NCI-H1417 (cell line): ENCODE results near the gene KIAA0513.

Experiments
- DNase-seq, 3 experiments: peaks; one replicate each; lab custom pipeline; 2025; lab: John Stamatoyannopoulos, UW

The KIAA0513 gene

DNA sequence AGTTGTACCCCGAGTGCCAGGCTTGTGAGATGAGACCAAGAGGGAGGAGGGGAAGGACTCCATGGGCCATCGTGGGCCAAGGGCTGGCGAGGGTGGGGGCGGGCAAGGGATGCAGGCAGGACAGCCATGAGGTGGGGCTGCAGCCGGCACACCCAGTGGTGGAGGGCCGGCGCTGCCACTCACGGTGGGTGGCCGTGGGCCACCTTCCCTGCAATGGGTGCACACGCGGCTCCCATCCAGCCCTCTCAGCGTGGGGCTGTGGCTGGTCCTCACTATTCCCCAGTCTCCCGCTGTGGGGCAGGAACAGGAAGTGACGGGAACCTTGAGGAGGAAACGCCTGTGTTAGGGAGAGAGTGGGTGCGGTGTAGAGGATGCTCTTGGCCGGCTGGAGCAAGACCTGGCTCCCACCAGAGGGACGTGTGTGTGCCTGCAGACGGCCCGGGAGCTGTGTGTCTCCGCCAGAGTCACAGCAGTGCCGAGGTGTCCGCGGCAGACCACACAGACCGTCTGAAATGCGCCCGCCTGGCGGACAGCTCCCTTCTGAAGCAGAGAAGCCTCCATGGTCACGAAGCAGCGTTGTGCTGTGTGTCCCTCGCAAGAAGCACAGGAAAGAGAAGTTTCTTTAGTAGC, 61.1 kb downstream of the KIAA0513 start:
- no peak for DNase-seq

GRCh38 chr16:85089525-85089924, 61.9 kb downstream of the KIAA0513 start:
- no peak for DNase-seq

GRCh38 chr16:85090181-85090580, 62.6 kb downstream of the KIAA0513 start:
- no peak for DNase-seq

DNA sequence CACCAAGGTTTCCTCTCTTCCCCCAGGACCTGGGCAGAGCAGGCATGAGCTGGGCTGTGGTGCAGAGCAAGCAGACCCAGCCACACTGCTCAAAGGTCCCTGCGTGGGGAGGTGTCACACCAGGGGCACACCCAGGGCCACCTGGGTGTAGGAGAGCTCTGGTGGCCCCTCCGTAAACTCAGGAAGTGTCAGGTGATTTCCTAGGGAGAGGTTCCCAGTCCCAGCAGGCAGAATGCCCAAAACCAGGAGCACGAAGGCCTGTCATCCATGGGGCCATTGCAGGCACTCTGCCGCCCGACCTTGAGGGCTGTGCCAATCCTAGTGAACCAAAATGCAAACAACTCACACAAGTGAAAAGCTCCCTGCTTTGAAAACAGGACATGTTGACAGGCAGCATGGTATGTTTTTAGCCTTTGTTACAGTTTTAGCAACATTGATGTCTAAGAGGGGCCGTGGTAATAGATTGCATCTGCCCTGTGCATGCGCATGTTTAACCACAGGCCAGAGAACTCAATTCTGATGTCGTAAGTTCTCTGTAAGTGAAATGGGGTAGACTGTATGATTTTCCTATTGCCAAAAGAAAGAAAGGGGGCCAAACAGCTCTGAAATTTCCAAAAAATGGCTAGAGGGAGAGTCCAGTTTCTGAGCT, 63.4 kb downstream of the KIAA0513 start:
- no peak for DNase-seq

DNA sequence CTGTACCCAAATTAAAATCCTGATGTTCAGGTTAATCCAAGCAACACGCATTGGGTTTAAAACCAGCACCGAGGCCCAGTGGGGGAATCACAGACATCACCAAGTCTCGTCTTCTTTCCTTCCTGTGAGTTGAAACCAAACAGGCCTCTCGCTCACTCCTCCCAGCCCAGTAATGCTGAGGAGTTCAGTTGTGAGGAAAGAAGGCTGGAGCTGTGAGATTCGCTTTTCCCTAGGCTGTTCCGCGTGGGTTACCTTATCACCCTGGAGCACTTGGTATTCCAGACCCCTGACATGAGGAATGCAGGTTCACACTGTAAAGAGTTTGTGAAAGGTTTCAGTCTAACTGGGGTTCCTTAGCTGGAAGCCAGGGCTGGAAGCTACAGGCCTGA, 63.9 kb downstream of the KIAA0513 start:
- DNase-seq = no peak

DNA sequence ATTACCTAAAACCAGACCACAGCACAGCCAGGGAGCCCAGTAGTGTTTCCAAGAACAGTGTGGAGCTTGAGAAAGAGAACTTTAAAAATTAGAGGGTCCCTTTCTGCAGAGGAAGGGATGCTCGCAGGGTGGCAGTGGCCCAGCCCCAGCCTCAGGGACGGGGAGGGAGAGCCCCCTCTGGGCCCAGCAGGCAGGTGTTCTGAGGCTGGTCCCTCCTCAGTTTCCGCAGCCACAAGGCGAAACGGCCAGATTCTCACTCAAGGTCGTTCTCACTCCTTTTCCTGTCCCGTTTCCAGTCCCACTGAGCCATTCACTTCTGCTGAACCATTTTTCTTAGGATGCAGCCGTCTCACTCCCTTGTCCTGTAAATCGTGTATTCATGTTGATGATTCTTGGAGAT, 64.7 kb downstream of the KIAA0513 start:
- DNase-seq = no peak

- DNase-seq = no peak
Measured at GRCh38 chr16:85092851-85093250, 65.3 kb downstream of the KIAA0513 start.

DNA sequence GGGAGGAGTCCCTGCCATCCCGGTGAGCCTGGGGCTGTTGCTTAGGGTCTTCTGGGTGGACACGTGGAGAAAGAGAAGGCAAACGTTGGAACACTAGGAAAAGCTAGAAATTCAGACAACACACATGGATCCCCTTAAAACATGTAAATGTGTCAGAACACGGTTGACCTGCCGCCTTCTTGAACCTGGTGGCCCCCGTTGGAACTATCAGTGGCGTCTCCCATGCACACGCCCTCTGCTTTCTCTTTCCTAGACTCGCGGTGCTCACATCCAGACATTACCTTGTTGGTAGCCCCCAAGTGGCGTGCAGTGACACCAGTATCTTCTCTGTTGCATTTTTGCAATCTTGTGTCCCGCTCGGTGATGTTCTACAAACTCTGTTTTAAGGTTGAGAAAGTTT, 66.1 kb downstream of the KIAA0513 start:
- no peak for DNase-seq

DNA sequence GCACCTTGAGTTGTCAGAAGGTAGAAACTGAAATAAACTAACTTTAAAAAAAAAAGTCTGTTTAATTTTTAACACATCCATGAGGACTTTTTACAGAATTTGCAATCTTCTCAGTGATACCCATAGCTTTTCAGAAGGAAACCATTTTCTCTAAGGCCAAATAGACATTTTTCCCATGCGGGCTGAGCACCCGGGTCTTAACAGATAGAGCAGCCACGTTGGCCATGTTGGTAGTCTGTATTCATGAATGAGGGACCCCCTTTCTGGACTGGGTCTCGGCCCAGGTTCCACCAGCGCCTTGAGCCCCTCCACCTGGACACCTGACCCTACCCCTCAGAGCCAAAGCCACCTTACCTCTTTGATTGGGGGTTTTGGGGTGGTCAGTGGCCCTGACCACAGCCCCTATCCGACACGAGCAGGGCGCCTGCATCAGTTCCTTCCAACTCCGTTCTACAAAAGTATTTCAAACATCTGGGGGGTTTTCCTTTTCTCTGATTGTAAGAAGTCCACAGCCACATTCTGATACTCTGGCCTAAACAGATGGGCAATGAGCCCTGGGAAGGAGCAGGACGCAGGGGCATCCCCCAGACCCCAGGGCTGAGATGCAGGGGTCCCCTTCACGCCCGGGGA, 66.7 kb downstream of the KIAA0513 start:
- DNase-seq = no peak

DNA sequence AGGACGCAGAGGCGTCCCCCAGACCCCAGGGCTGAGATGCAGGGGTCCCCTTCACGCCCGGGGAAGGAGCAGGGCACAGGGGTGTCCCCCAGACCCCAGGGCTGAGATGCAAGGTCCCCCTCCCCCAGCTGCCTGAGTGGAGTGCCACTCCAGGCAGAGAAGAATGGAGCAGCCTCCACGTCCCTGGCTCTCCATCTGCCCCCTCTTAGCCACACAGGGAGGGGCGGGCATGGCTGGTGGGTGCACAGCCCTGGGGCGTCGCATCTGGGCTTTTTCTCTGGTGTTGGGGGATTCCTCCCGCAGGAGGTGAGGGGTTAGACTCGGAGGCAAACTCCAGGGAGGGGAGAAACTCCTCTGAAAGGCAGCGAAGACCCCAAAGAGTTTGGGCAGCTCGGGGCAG, 67.2 kb downstream of the KIAA0513 start:
- no peak for DNase-seq

GRCh38 chr16:85096921-85097320, 69.3 kb downstream of the KIAA0513 start:
- DNase-seq = no peak

DNA sequence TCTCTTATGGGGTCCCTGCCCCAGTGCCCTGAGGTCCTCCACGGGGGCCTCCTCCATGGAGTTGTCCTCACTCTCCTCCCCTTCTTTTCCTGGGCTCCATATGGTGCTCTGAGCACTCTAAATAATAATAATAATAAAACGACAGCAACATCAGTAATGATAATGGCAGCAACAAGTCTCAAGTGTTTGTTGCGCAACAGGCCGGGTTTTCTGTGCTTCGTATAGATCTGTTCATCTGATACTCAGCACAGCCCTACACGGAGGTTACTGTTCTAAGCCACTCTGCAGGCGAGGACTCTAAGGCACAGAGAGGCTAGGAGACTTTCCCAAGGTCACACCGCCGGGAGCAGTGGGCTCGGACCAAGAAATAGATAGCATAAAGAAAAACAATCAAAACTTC, 71.0 kb downstream of the KIAA0513 start:
- no peak for DNase-seq

- DNase-seq = no peak
Measured at GRCh38 chr16:85100265-85100664, 72.7 kb downstream of the KIAA0513 start.

DNA sequence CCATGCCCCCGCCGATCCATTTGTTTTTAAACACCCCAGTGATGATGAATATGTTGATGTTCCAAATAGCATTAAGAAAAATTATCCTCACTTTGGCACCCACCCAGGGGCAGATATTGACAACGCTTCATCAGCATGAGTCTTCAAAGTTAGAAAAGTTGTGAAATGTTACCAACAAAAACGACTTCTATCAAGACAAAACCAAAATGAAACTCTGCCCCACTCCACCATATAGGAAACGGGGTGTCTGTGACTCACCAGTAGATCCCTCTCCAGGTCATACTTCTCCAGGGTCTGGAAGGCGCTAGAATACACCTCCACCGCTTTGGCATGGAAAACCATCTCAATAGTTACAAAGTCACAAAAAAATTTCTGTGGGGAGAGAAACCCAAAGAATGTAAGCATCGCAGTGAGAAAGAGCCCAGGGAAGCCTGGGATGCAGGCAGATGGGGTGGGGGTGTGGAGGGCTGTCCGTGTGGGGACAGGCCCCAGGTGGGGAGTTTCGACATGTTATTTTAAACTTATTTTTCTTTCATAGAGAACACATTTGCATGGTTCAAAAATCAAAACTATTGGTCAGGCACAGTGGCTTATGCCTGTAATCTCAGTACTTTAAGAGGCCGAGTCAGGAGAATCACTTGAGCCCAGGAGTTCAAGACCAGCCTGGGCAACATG, 74.5 kb downstream of the KIAA0513 start:
- no peak for DNase-seq

DNA sequence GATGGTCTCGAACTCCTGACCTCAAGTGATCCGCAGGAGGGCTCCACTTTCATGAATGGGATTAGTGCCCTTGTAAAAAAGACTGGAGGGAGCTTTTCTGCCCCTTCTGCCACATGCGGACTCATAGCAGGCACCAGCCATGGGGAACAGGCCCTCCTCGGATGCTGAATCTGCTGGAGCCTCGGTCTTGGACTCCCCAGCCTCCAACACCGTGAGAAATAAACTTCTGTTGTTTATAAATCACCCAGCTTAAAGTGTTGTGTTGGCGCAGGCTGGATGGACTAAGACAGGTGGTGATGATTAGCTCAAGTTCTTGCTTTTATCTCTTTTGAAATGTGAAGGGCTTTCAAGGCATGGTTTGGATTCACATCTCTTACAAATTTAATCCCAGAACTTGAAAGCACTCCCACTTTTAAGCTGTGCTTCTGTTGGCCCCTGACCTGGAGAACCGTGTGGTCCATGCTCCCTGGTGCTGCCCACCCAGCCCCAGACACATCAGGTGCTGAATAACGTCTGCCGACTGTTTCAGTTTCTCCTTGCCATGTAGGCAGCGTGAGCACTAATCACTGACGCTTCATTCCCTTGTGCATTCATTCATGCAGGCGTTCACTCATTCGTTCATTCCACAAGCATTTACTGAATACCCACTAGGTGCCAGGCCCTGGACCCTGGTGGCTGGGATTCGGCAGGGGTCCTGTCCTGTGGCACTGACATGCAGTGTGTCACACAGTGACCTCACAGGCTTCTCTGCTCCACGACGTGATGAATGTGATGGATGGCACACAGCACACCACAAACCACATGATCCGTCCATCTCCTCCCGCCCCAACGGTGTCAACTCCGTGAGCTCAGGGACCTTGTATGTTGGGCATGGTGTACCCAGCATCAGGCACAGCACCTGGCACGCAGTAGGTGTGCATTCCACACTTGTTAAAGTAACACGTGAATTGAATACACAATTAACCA, 75.8 kb downstream of the KIAA0513 start:
- DNase-seq = no peak

GRCh38 chr16:85104147-85104546, 76.6 kb downstream of the KIAA0513 start:
- no peak for DNase-seq

GRCh38 chr16:85104821-85105391, 77.3 kb downstream of the KIAA0513 start:
- DNase-seq = no peak

GRCh38 chr16:85105475-85105874, 77.9 kb downstream of the KIAA0513 start:
- peak in 2 of 3 experiments; percentile 47 to 80 for DNase-seq

GRCh38 chr16:85107083-85107482, 79.5 kb downstream of the KIAA0513 start:
- DNase-seq = no peak

GRCh38 chr16:85107532-85107931, 79.9 kb downstream of the KIAA0513 start:
- DNase-seq = no peak

DNA sequence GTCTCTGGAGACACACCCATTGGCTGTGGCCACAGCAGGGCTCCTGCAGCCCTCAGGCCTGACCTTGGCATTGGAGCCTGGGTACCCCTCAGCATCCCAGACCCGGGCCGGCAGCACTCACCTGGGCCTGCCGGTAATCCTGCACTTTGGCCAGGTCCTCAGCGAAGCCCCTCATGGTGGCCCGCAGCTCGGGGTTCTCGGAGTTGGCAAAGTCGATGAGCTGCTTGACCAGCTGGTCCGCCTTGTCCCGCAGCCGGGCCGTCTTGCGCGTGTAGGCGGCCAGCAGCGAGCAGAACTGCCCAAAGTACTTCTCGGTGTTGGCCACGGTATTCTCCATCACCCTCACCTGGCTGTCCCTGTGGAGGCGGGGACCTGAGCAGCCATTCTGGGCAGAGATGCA, 82.5 kb downstream of the KIAA0513 start:
- DNase-seq = no peak
